ENCODE measurements around the gene OMA1. TPM values are rescaled to one million over a fixed set of nuclear protein-coding genes. Genes with fewer than 3 reads are reported as not detected.

OMA1 gene
- polyA plus RNA-seq, 3 donors = 11.2 to 24.5 (median 15.3) TPM

GRCh38 chr1:58513956-58514355 lies 32.6 kb downstream of the OMA1 start:
- TF ChIP-seq CTCF (IDR thresholded peaks at IDR 0.05) = no peak
- Mint-ChIP-seq H3K27ac (no peak overlapping the region), H3K27me3 (ENCODE audit: low read depth in 3 of 3) (peaks cover 0 to 2% (median 0%) of the 10 kb centered on the region in 3 donors), H3K4me3 (no peak overlapping the region), H3K36me3 (peaks cover 51 to 60% of the 10 kb centered on the region in 2 donors), H3K4me1 (peaks cover 2% of the 10 kb centered on the region), H3K9me3 (peaks cover 0 to 11% (median 8%) of the 10 kb centered on the region in 7 donors)
- no peak overlapping the region for H3K4me2 ChIP-seq (replicated peaks; ENCODE audit: extremely low read depth, low read length, poor library complexity, severe bottlenecking)
- H3K27ac ChIP-seq (ENCODE audit: low read depth in 1 of 2, low read length in 2 of 2) = no peak overlapping the region
- H3K9ac ChIP-seq (ENCODE audit: insufficient read depth, low read length, poor library complexity, severe bottlenecking) = no peak overlapping the region
- H2AFZ ChIP-seq (ENCODE audit: insufficient read depth, low read depth, low read length, poor library complexity, severe bottlenecking) = no peak overlapping the region
- no peak overlapping the region for H3K4me3 ChIP-seq (replicated peaks in 1 of 3; ENCODE audit: low read depth in 2 of 3, low read length in 3 of 3)
- peaks cover 0 to 4% of the 10 kb centered on the region in 2 donors for H3K9me3 ChIP-seq (replicated peaks in 1 of 2; ENCODE audit: control insufficient read depth in 1 of 2, insufficient read depth in 1 of 2, low read length in 2 of 2)
- H4K20me1 ChIP-seq (ENCODE audit: insufficient read depth, low read length) = no peaks in the 10 kb centered on the region
- no peak for DNase-seq
- H3K36me3 ChIP-seq (replicated peaks in 1 of 2; ENCODE audit: control insufficient read depth in 1 of 2, insufficient read depth in 2 of 2, low read length in 2 of 2) = peaks cover 16 to 41% of the 10 kb centered on the region in 2 donors
- H3K4me1 ChIP-seq (ENCODE audit: control insufficient read depth in 1 of 2, insufficient read depth in 2 of 2, low read length in 2 of 2) = no peaks in the 10 kb centered on the region
- H3K79me2 ChIP-seq (ENCODE audit: insufficient read depth, low read length) = no peaks in the 10 kb centered on the region
- H3K27me3 ChIP-seq (ENCODE audit: control insufficient read depth in 2 of 2, insufficient read depth in 2 of 2, low read length in 2 of 2) = no peaks in the 10 kb centered on the region
- intact Hi-C loops (cut with micrococcal nuclease) = loop anchor here in 1 of 2 donors (10.0 kb wide), 1 partner anchor 1241 kb away; no protein-coding TSS in a partner anchor

DNA sequence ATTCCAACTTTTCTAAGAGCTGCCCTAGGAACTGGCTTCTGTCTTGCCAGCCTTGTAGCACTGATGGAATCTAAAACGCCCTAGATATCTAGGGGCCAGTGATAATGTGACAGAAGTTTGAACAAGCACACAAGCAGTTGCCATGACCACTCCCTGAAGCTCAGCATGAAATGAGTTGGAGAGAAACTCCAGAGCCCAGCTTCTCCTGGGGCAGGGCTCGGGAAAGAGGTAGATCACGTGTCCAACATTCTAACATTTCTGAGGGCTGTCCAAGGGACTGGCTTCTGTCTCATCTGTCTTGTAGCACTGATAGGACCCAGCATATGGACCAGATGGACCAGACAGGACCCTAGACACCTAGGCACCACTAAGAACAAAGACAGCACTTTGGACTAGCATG lies 37.9 kb downstream of the OMA1 start:
- Histone ChIP-seq H3K9ac (ENCODE audit: insufficient read depth, low read length, poor library complexity, severe bottlenecking) (no peak overlapping the region), H3K27ac (ENCODE audit: low read depth in 1 of 2, low read length in 2 of 2) (no peak overlapping the region), H4K20me1 (ENCODE audit: insufficient read depth, low read length) (no peaks in the 10 kb centered on the region), H3K9me3 (replicated peaks in 1 of 2; ENCODE audit: control insufficient read depth in 1 of 2, insufficient read depth in 1 of 2, low read length in 2 of 2) (peaks cover 0 to 4% of the 10 kb centered on the region in 2 donors), H3K4me2 (replicated peaks; ENCODE audit: extremely low read depth, low read length, poor library complexity, severe bottlenecking) (no peak overlapping the region), H2AFZ (ENCODE audit: insufficient read depth, low read depth, low read length, poor library complexity, severe bottlenecking) (no peak overlapping the region), H3K4me3 (replicated peaks in 1 of 3; ENCODE audit: low read depth in 2 of 3, low read length in 3 of 3) (no peak overlapping the region), H3K4me1 (ENCODE audit: control insufficient read depth in 1 of 2, insufficient read depth in 2 of 2, low read length in 2 of 2) (no peaks in the 10 kb centered on the region), H3K36me3 (replicated peaks in 1 of 2; ENCODE audit: control insufficient read depth in 1 of 2, insufficient read depth in 2 of 2, low read length in 2 of 2) (peaks cover 36 to 57% of the 10 kb centered on the region in 2 donors), H3K79me2 (ENCODE audit: insufficient read depth, low read length) (no peaks in the 10 kb centered on the region), H3K27me3 (ENCODE audit: control insufficient read depth in 2 of 2, insufficient read depth in 2 of 2, low read length in 2 of 2) (no peaks in the 10 kb centered on the region)
- H3K36me3 Mint-ChIP-seq = peaks cover 66 to 67% of the 10 kb centered on the region in 2 donors
- H3K4me3 Mint-ChIP-seq = no peak overlapping the region
- intact Hi-C loops (cut with micrococcal nuclease) = no loop called here
- 100% methylated on average over 3 of the region's 3 CpGs for WGBS (ENCODE audit: insufficient coverage)
- H3K27me3 Mint-ChIP-seq (ENCODE audit: low read depth in 3 of 3) = no peaks in the 10 kb centered on the region
- no peaks in the 10 kb centered on the region for H3K4me1 Mint-ChIP-seq
- H3K27ac Mint-ChIP-seq = no peak overlapping the region
- peaks cover 0 to 11% (median 8%) of the 10 kb centered on the region in 7 donors for H3K9me3 Mint-ChIP-seq
- no peak for DNase-seq
- TF ChIP-seq CTCF (IDR thresholded peaks at IDR 0.05) = no peak
